Mucosa of descending colon (tissue), 3 donors: ENCODE measurements around the gene SPART. TPM values are rescaled to one million over a fixed set of nuclear protein-coding genes. Genes with fewer than 3 reads are reported as not detected.

Experiments used
- ATAC-seq: fragments of 200-7000 bp; cut with Tn5 transposase; one replicate; pipeline ENCODE4 v1.9.1; 2020; ENCODE audit warnings: mild to moderate bottlenecking, moderate library complexity
- DNase-seq, 3 donors: peaks; one replicate each; pipeline ENCODE4 v3.0.0-alpha.2; 2020
- H3K36me3 ChIP-seq: fragments of 200-600 bp; one replicate; pipeline ENCODE4 v1.8.0; 2021; ENCODE audit warnings: low read depth, mild to moderate bottlenecking
- H3K4me1 ChIP-seq: fragments of 200-600 bp; one replicate; pipeline ENCODE4 v1.8.0; 2021; ENCODE audit warnings: low read depth, mild to moderate bottlenecking
- H3K4me3 ChIP-seq: fragments of 200-600 bp; one replicate; pipeline ENCODE4 v1.8.0; 2021; ENCODE audit warnings: mild to moderate bottlenecking
- H3K9me3 ChIP-seq: fragments of 200-600 bp; one replicate; pipeline ENCODE4 v1.8.0; 2021; ENCODE audit warnings: mild to moderate bottlenecking
- CTCF ChIP-seq: fragments of 200-600 bp; IDR thresholded peaks from one replicate; pipeline ENCODE4 v1.8.0; 2022; ENCODE audit warnings: antibody characterized with exemption, mild to moderate bottlenecking
- intact Hi-C, 2 donors: fragments of 100-400 bp; cut with DNase I in 1 of 2; cut with micrococcal nuclease in 1 of 2; formaldehyde crosslinking; loops; one replicate each; pipeline versions ENCODE4 v1.11.0 to v1.11.1; 2022; cut with DNase I, micrococcal nuclease
- long read RNA-seq, 2 donors: library from polyadenylated mRNA; unstranded; transcript quantifications; one replicate each; pipeline ENCODE4 v2.0.0, GENCODE V29; 2019 to 2021
- total RNA-seq, 3 donors: library from RNA; stranded (reverse); fragmentation: NEBNext Ultra II Directional in 2 of 3; extraction: Animal tissue kit (Norgen Biotek cat#: 25700) in 2 of 3; gene quantifications; one replicate each; pipeline versions ENCODE4 v1.2.1 to v1.2.4, GENCODE V29; 2021 to 2023
- donor health status: DM: no; HTN: no; CAD: no; lungs with moderate emphysema.
- donor health status: DM: no; HTN: no; CAD: no.
- donor health status: DM: no; HTN: yes; CAD: no.

The SPART gene
- 10 to 100 TPM in 2 of 3 donors, 1 to 10 TPM in 1; 6.0 to 93.4 (median 13.4) TPM for total RNA-seq
- long read RNA-seq, donor 1, full-length matches to known transcripts, result 141 of 166 reads
- long read RNA-seq, donor 1, partial matches to known transcripts, result 7 of 166 reads
- long read RNA-seq, donor 1, other reads (novel, unspliced or antisense), result 18 of 166 reads
- long read RNA-seq, donor 2, full-length matches to known transcripts, result 8 of 11 reads
- long read RNA-seq, donor 2, partial matches to known transcripts, result 2 of 11 reads
- long read RNA-seq, donor 2, other reads (novel, unspliced or antisense), result 1 of 11 reads

- Histone ChIP-seq H3K4me1 (peaks cover 2% of the 10 kb centered on the region), H3K36me3 (no peaks in the 10 kb centered on the region), H3K4me3 (peak within 1 kb of the TSS; percentile 20), H3K9me3 (no peaks in the 10 kb centered on the region)
- TF ChIP-seq CTCF, result peak; percentile 89
- intact Hi-C loops, result no loop called here
- DNase-seq, result peak; percentile 85 to 91 (median 91)
- ATAC-seq, result peak; percentile 97
These were observed at the start of gene SPART for GRCh38 chr13:36346222-36347083. SPART (minus strand) TSS chr13:36346394; CDS start chr13:36335830, 10,564 bp downstream.

- intact Hi-C loops, result no loop called here
- Histone ChIP-seq H3K36me3 (no peaks in the 10 kb centered on the region), H3K9me3 (no peaks in the 10 kb centered on the region), H3K4me1 (no peaks in the 10 kb centered on the region), H3K4me3 (no peak overlapping the region)
- TF ChIP-seq CTCF, result no peak
- ATAC-seq (no peak), DNase-seq (no peak)
These were observed 49.1 kb upstream of the SPART start for GRCh38 chr13:36395280-36395679.

- DNase-seq (no peak), ATAC-seq (no peak)
- no peak for TF ChIP-seq CTCF
- intact Hi-C loops, result no loop called here
- no peaks in the 10 kb centered on the region for H3K4me1 ChIP-seq
- no peak overlapping the region for H3K4me3 ChIP-seq
- no peaks in the 10 kb centered on the region for H3K9me3 ChIP-seq
- H3K36me3 ChIP-seq, result no peaks in the 10 kb centered on the region
These were observed 39.3 kb upstream of the SPART start for GRCh38 chr13:36385489-36385888.

- no peaks in the 10 kb centered on the region for H3K9me3 ChIP-seq
- no peak for ATAC-seq
- DNase-seq, result no peak
- intact Hi-C loops, result no loop called here
- H3K4me1 ChIP-seq, result no peaks in the 10 kb centered on the region
- no peak for TF ChIP-seq CTCF
- H3K36me3 ChIP-seq, result no peaks in the 10 kb centered on the region
- no peak overlapping the region for H3K4me3 ChIP-seq
These were observed 35.8 kb upstream of the SPART start for GRCh38 chr13:36382030-36382429.

GRCh38 chr13:36377826-36378468 lies 31.8 kb upstream of the SPART start:
- no peak for TF ChIP-seq CTCF
- DNase-seq (no peak), ATAC-seq (no peak)
- no peaks in the 10 kb centered on the region for H3K9me3 ChIP-seq
- H3K36me3 ChIP-seq, result no peaks in the 10 kb centered on the region
- no peak overlapping the region for H3K4me3 ChIP-seq
- H3K4me1 ChIP-seq, result no peaks in the 10 kb centered on the region
- intact Hi-C loops, result no loop called here
